Measurements from ENCODE around the gene IGSF6. TPM values are rescaled to one million over a fixed set of nuclear protein-coding genes. Genes with fewer than 3 reads are reported as not detected.

Gene IGSF6
- total RNA-seq, 2 donors from 2014 or later = not detected

GRCh38 chr16:21590796-21591195 is 61.6 kb downstream of the IGSF6 start:
- Mint-ChIP-seq H3K36me3 (ENCODE audit: low read depth) (no peaks in the 10 kb centered on the region), H3K9me3 (no peaks in the 10 kb centered on the region)
- whole genome bisulfite sequencing, 2 experiments (ENCODE audit: insufficient coverage in 1 of 2, insufficient read length in 1 of 2) = 90 to 94% methylated on average over 1 to 2 of the region's 2 CpGs

GRCh38 chr16:21590287-21590686 is 62.1 kb downstream of the IGSF6 start:
- no peak overlapping the region for H3K27ac ChIP-seq (ENCODE audit: low read depth, low read length)
- no peak for DNase-seq
- H3K27ac Mint-ChIP-seq = no peak overlapping the region
- H3K36me3 ChIP-seq (ENCODE audit: control insufficient read depth, insufficient read depth, low read length) = no peaks in the 10 kb centered on the region
- 94 to 98% methylated on average over 2 of the region's 2 CpGs for WGBS, 2 experiments (ENCODE audit: insufficient coverage in 1 of 2, insufficient read length in 1 of 2)
- peaks cover 6% of the 10 kb centered on the region for H3K4me1 Mint-ChIP-seq
- H3K27me3 ChIP-seq (ENCODE audit: control insufficient read depth, insufficient read depth, low read length, poor library complexity, severe bottlenecking) = no peaks in the 10 kb centered on the region
- H3K27me3 Mint-ChIP-seq (ENCODE audit: insufficient read depth) = no peaks in the 10 kb centered on the region
- H3K4me1 ChIP-seq (ENCODE audit: control insufficient read depth, insufficient read depth, low read length) = no peaks in the 10 kb centered on the region
- TF ChIP-seq CTCF (conservative IDR thresholded peaks at IDR 0.05) = no peak
- H3K9me3 Mint-ChIP-seq = no peaks in the 10 kb centered on the region
- no peak overlapping the region for H3K4me3 Mint-ChIP-seq
- no peak overlapping the region for H3K9ac ChIP-seq (ENCODE audit: extremely low read depth, low read length, poor library complexity, severe bottlenecking)
- H3K36me3 Mint-ChIP-seq (ENCODE audit: low read depth) = no peaks in the 10 kb centered on the region
- H3K9me3 ChIP-seq (ENCODE audit: control insufficient read depth, low read length) = no peaks in the 10 kb centered on the region
- H3K4me3 ChIP-seq (ENCODE audit: low read length) = no peak overlapping the region

More at GRCh38 chr16:21590796-21591195, 61.6 kb downstream of the IGSF6 start:
- peaks cover 6% of the 10 kb centered on the region for H3K4me1 Mint-ChIP-seq
- no peaks in the 10 kb centered on the region for H3K36me3 ChIP-seq (ENCODE audit: control insufficient read depth, insufficient read depth, low read length)
- no peak overlapping the region for H3K27ac Mint-ChIP-seq
- TF ChIP-seq CTCF (conservative IDR thresholded peaks at IDR 0.05) = no peak
- no peaks in the 10 kb centered on the region for H3K9me3 ChIP-seq (ENCODE audit: control insufficient read depth, low read length)
- H3K9ac ChIP-seq (ENCODE audit: extremely low read depth, low read length, poor library complexity, severe bottlenecking) = no peak overlapping the region
- no peaks in the 10 kb centered on the region for H3K4me1 ChIP-seq (ENCODE audit: control insufficient read depth, insufficient read depth, low read length)
- no peaks in the 10 kb centered on the region for H3K27me3 ChIP-seq (ENCODE audit: control insufficient read depth, insufficient read depth, low read length, poor library complexity, severe bottlenecking)
- H3K27ac ChIP-seq (ENCODE audit: low read depth, low read length) = no peak overlapping the region
- DNase-seq = no peak
- no peaks in the 10 kb centered on the region for H3K27me3 Mint-ChIP-seq (ENCODE audit: insufficient read depth)
- H3K4me3 Mint-ChIP-seq = no peak overlapping the region
- no peak overlapping the region for H3K4me3 ChIP-seq (ENCODE audit: low read length)

- H3K27ac Mint-ChIP-seq = no peak overlapping the region
- peaks cover 6% of the 10 kb centered on the region for H3K4me1 Mint-ChIP-seq
- Histone ChIP-seq H3K4me1 (ENCODE audit: control insufficient read depth, insufficient read depth, low read length) (no peaks in the 10 kb centered on the region), H3K27me3 (ENCODE audit: control insufficient read depth, insufficient read depth, low read length, poor library complexity, severe bottlenecking) (no peaks in the 10 kb centered on the region), H3K27ac (ENCODE audit: low read depth, low read length) (no peak overlapping the region), H3K36me3 (ENCODE audit: control insufficient read depth, insufficient read depth, low read length) (no peaks in the 10 kb centered on the region), H3K9me3 (ENCODE audit: control insufficient read depth, low read length) (no peaks in the 10 kb centered on the region), H3K4me3 (ENCODE audit: low read length) (no peak overlapping the region), H3K9ac (ENCODE audit: extremely low read depth, low read length, poor library complexity, severe bottlenecking) (no peak overlapping the region)
- 83 to 95% methylated on average over 3 of the region's 4 CpGs for WGBS, 2 experiments (ENCODE audit: insufficient coverage in 1 of 2, insufficient read length in 1 of 2)
- no peak for TF ChIP-seq CTCF (conservative IDR thresholded peaks at IDR 0.05)
- no peaks in the 10 kb centered on the region for H3K9me3 Mint-ChIP-seq
- H3K27me3 Mint-ChIP-seq (ENCODE audit: insufficient read depth) = no peaks in the 10 kb centered on the region
- H3K36me3 Mint-ChIP-seq (ENCODE audit: low read depth) = no peaks in the 10 kb centered on the region
- DNase-seq = no peak
- no peak overlapping the region for H3K4me3 Mint-ChIP-seq
Measured at GRCh38 chr16:21589551-21589950, 62.9 kb downstream of the IGSF6 start.

Other genes with a start within 250 kb of the IGSF6 start
- gene METTL9, start 53.0 kb downstream of the IGSF6 start, total RNA-seq = 100 to 1,000 TPM; 145 to 149 TPM
- gene OTOA, start 11.4 kb upstream of the IGSF6 start, total RNA-seq = under 1 TPM; 0.07 to 0.09 TPM
- gene NPIPB4, start 205.1 kb upstream of the IGSF6 start, total RNA-seq = 100 to 1,000 TPM; 177 to 222 TPM

Data from endodermal cell (in vitro differentiated cells).